Mammary epithelial cell (primary cell): Measurements from ENCODE around the gene SPEM2.

ENCODE experiments used
- CTCF ChIP-seq, 2 donors: IDR thresholded peaks in 1 of 2; conservative IDR thresholded peaks in 1 of 2; 2 replicates each; pipeline ENCODE4 v1.5.1; 2011 to 2012; ENCODE audit warnings: inconsistent platforms in 2 of 2, low read length in 2 of 2, mild to moderate bottlenecking in 2 of 2, control low read depth in 1 of 2, low read depth in 1 of 2; ENCODE audit not compliant: insufficient read depth in 1 of 2; ENCODE audit errors: extremely low read depth in 1 of 2
- EZH2 ChIP-seq: IDR thresholded peaks from 2 replicates; pipeline ENCODE4 v1.6.1; 2012; ENCODE audit warnings: low read length, inconsistent platforms, borderline replicate concordance

- no peak for TF ChIP-seq CTCF (conservative IDR thresholded peaks at IDR 0.05 in 1 of 2, IDR thresholded peaks at IDR 0.05 in 1 of 2; ENCODE audit: extremely low read depth in 1 of 2, insufficient read depth in 1 of 2, low read depth in 1 of 2, low read length in 2 of 2)
- TF ChIP-seq EZH2, result no peak
These were observed 10.6 kb upstream of the SPEM2 start for GRCh38 chr17:7414837-7415236.
